ENCODE data around the gene E2F6. TPM values are rescaled to one million over a fixed set of nuclear protein-coding genes. Genes with fewer than 3 reads are reported as not detected.

E2F6 gene
- total and polyA plus RNA-seq, 4 donors: 3.5 to 7.7 (median 4.8) TPM

GRCh38 chr2:11450791-11451190 is 15.2 kb downstream of the E2F6 start:
- H3K4me1 ChIP-seq (ENCODE audit: control insufficient read depth in 4 of 4, insufficient read depth in 4 of 4, low read length in 3 of 4): no peaks in the 10 kb centered on the region
- DNase-seq (ENCODE audit: low spot score): no peak
- no peaks in the 10 kb centered on the region for H3K27me3 ChIP-seq (ENCODE audit: control insufficient read depth in 4 of 4, insufficient read depth in 4 of 4, low read length in 3 of 4)
- TF ChIP-seq RAD21 (IDR thresholded peaks at IDR 0.05): no peak
- TF ChIP-seq, protein P1, sequence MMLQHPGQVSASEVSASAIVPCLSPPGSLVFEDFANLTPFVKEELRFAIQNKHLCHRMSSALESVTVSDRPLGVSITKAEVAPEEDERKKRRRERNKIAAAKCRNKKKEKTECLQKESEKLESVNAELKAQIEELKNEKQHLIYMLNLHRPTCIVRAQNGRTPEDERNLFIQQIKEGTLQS (IDR thresholded peaks at IDR 0.05): no peak
- no peak for TF ChIP-seq RXRA (IDR thresholded peaks at IDR 0.05)
- no peak for TF ChIP-seq YY1 (IDR thresholded peaks at IDR 0.05)
- no peak for TF ChIP-seq HNF4A (conservative IDR thresholded peaks at IDR 0.05)
- TF ChIP-seq GABPA (IDR thresholded peaks at IDR 0.05 in 1 of 2, conservative IDR thresholded peaks at IDR 0.05 in 1 of 2): no peak
- TF ChIP-seq EGR1 (IDR thresholded peaks at IDR 0.05; ENCODE audit: low read depth in 2 of 2): no peak
- TF ChIP-seq, protein P2, sequence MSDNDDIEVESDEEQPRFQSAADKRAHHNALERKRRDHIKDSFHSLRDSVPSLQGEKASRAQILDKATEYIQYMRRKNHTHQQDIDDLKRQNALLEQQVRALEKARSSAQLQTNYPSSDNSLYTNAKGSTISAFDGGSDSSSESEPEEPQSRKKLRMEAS (IDR thresholded peaks at IDR 0.05): no peak
- TF ChIP-seq NR2F2 (IDR thresholded peaks at IDR 0.05): no peak
- TF ChIP-seq REST (IDR thresholded peaks at IDR 0.05): no peak
- TF ChIP-seq JUND (IDR thresholded peaks at IDR 0.05): no peak
- no peak for TF ChIP-seq HNF4G (IDR thresholded peaks at IDR 0.05)
- TF ChIP-seq, protein P3, sequence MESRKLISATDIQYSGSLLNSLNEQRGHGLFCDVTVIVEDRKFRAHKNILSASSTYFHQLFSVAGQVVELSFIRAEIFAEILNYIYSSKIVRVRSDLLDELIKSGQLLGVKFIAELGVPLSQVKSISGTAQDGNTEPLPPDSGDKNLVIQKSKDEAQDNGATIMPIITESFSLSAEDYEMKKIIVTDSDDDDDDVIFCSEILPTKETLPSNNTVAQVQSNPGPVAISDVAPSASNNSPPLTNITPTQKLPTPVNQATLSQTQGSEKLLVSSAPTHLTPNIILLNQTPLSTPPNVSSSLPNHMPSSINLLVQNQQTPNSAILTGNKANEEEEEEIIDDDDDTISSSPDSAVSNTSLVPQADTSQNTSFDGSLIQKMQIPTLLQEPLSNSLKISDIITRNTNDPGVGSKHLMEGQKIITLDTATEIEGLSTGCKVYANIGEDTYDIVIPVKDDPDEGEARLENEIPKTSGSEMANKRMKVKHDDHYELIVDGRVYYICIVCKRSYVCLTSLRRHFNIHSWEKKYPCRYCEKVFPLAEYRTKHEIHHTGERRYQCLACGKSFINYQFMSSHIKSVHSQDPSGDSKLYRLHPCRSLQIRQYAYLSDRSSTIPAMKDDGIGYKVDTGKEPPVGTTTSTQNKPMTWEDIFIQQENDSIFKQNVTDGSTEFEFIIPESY (IDR thresholded peaks at IDR 0.05): no peak
- TF ChIP-seq TAF1 (conservative IDR thresholded peaks at IDR 0.05): no peak
- TF ChIP-seq SP1 (IDR thresholded peaks at IDR 0.05): no peak
- TF ChIP-seq CTCF (IDR thresholded peaks at IDR 0.05; ENCODE audit: low read depth, low read length, missing input control): no peak
- H3K27ac ChIP-seq (ENCODE audit: low read depth in 1 of 2, low read length in 2 of 2): no peak overlapping the region
- peaks cover 11 to 47% (median 32%) of the 10 kb centered on the region in 4 donors for H3K36me3 ChIP-seq (ENCODE audit: control insufficient read depth in 4 of 4, insufficient read depth in 3 of 4, low read depth in 1 of 4, low read length in 3 of 4)
- no peak overlapping the region for H3K9ac ChIP-seq (ENCODE audit: low read depth in 1 of 2, low read length in 2 of 2)
- WGBS: 97% methylated on average over 2 of the region's 2 CpGs
- H3K4me3 ChIP-seq (ENCODE audit: low read depth in 1 of 3, low read length in 3 of 3): no peak overlapping the region
- no peaks in the 10 kb centered on the region for H3K9me3 ChIP-seq (ENCODE audit: control insufficient read depth in 4 of 4, low read length in 3 of 4)
